Activated CD4-positive, alpha-beta T cell treated with anti-CD3 and anti-CD28 coated beads, Interleukin-2, amount 50 U/mL, for 1 hour (primary cell): ENCODE data around the gene MYBPC3.

Source experiments
- DNase-seq: peaks from one replicate; pipeline ENCODE4 v3.0.0-alpha.2; 2020

MYBPC3 gene

GRCh38 chr11:47356129-47356997 lies 3.9 kb upstream of the MYBPC3 start:
- no peak for DNase-seq

DNA sequence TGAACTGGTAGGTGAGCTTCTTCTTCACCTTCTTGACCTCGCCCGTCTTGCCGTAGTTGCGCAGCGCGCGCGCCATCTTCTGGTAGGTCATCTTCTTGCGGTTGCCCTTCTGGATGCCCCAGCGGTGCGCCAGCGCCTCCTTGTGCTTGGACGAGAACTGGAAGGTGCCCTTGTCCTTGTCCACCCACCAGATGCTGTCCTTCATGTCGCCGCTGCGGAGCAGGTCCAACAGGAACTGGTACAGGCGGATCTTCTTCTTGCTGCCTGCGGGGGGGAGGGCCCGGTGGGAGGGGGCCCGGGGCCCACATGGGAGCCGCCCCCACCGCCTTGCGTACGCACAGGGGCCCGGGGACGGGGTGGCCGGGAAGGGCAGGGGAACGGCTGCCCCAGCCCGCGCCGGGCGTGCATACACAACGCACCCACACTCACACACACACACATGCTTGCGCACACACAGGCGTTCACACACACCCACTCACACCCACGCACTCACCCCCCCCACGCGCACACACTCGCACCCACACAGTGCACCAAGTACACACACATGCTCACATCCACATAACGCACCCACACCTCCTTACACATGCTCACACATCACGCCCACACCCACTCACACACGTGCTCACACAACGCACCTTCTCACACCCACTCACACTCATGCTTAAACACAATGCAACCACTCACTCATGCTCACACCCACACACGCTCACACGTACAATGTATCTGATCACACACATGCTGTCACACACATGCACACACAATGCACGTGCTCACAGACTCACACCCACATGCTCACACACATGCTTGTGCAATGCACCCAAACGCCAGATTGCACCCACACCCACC lies 3.0 kb upstream of the MYBPC3 start:
- DNase-seq: peak; percentile 10

DNA sequence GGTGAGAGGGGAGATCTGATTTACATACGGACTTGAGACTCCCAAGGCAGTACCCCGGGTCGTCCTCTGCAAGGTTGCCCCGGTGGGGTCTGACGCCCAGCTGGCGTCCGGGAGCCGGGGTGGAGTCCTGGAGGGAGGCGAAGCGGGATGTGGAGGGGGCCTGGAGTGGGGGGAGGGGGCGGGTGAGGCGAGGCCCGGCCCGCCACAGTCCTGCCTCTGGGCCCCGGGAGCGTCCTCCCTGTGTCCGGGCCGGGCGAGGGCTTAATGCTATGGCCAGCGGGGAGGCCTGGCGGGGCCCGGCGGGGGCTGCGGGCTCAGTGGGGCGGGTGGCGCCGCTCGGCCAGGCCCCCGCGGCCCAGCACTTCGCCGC lies 2.4 kb upstream of the MYBPC3 start:
- no peak for DNase-seq

- DNase-seq: no peak
These were observed 1.7 kb upstream of the MYBPC3 start for GRCh38 chr11:47353978-47354774.

- no peak for DNase-seq
These were observed 1.1 kb downstream of the MYBPC3 start for GRCh38 chr11:47351156-47352126.

GRCh38 chr11:47350315-47350714 lies 2.2 kb downstream of the MYBPC3 start:
- no peak for DNase-seq

GRCh38 chr11:47349521-47350095 lies 2.9 kb downstream of the MYBPC3 start:
- no peak for DNase-seq

GRCh38 chr11:47348859-47349258 lies 3.6 kb downstream of the MYBPC3 start:
- DNase-seq: no peak

GRCh38 chr11:47348131-47348802 lies 4.2 kb downstream of the MYBPC3 start:
- DNase-seq: no peak

DNA sequence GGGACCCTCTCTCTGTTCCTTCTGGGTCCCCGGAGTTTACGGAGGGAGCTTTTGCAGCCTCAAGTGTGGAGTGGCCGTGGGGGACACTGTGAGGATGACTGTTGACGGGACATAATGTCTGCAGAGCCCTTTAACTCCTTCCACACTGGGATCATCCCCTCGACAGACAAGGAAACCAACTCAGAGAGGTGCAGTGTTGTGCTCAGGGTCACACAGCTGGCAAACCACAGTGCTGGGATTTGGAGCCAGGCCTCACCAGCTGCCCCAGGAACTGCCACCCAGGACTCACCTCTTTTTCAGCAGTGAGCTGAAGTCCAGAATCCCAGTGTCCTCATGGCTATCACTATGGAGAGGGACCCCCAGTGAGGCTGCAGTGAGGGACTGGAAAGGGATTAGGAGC lies 5.4 kb downstream of the MYBPC3 start:
- DNase-seq: no peak

- DNase-seq: no peak
These were observed 6.5 kb downstream of the MYBPC3 start for GRCh38 chr11:47345890-47346563.

- DNase-seq: no peak
These were observed 9.6 kb downstream of the MYBPC3 start for GRCh38 chr11:47342854-47343253.

- no peak for DNase-seq
These were observed 10.3 kb downstream of the MYBPC3 start for GRCh38 chr11:47342036-47342803.

GRCh38 chr11:47340980-47341775 lies 11.3 kb downstream of the MYBPC3 start:
- no peak for DNase-seq

DNA sequence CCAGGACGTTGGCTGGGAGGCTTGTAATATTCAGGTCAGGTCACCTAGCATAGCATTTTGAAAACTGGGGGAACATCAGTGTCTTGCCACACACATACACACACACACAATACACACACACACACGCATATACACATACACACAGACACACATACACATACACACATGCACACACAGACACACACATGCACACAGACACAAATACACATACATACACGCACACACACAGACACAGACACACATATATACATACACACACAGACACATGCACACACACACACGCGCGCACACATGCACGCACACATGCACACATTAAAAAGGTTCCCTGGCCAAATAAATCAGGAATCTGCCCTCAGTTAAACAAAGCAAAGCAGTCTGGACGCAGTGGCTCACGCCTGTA lies 12.5 kb downstream of the MYBPC3 start:
- DNase-seq: no peak

DNA sequence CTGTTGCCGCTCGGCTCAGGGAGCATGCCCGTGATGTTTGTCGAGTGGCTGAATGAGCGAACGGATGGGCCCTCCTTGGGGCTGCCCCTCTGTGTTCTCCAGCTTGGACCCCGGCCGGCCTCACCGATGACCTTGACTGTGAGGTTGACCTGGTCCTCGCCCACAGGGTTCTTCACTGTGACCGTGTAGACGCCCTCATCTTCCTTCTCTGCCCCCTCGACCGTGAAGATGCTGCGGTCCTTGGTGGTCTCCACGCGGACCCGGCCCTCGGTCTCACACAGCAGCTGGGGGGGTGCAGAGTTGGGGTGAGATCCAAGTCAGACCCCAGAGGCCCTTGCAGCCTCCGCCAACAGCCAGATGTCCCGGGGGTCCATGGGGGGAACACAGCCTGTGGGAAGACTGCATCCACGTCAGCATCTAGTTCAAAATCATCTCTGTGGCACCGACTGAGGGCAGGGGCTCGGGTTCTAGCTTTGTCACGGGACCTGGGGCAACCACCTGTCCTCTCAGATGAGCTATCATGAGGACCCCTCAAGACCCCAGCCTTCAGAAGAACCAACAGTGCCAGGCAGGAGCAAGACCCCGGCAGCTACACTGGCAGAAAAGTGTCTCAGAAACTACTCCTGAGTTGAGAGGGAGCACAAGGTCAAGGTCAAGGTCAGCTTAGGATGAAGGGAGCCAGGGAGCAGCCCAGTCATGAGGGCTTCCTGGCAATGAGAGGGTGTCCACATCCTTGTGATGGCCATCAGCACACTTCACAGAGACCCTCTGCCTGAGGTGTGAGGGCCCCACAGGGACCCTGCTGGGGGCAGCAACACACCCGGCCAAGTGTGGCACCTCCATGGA lies 13.9 kb downstream of the MYBPC3 start:
- DNase-seq: no peak

- no peak for DNase-seq
These were observed 15.1 kb downstream of the MYBPC3 start for GRCh38 chr11:47337229-47337924.
